K562 (cell line): ENCODE measurements around the gene FOXN1. TPM values are rescaled to one million over a fixed set of nuclear protein-coding genes. Genes with fewer than 3 reads are reported as not detected.

Experiments
- KLF10 ChIP-seq: fragments of 250-450 bp; sonication (Bioruptor Pico); IDR thresholded peaks from 2 replicates; pipeline ENCODE4 v1.6.1; 2021; ENCODE audit warnings: matching md5 sums
- NR3C1 ChIP-seq: sonication (generic); formaldehyde crosslinking; IDR thresholded peaks from 2 replicates; pipeline ENCODE4 v1.8.1; 2022; ENCODE audit warnings: missing genetic modification reagents
- PATZ1 ChIP-seq: fragments of 250-450 bp; sonication (Bioruptor Pico); IDR thresholded peaks from 2 replicates; pipeline ENCODE4 v1.5.0; 2020; ENCODE audit warnings: mild to moderate bottlenecking, borderline replicate concordance
- PCBP2 ChIP-seq: fragments of 200-400 bp; formaldehyde crosslinking; IDR thresholded peaks from 2 replicates; pipeline ENCODE4 v1.6.1; 2018; ENCODE audit warnings: low read length, low read depth, mild to moderate bottlenecking, moderate library complexity; ENCODE audit not compliant: poor library complexity, severe bottlenecking
- TFAM ChIP-seq: fragments of 250-450 bp; sonication (Bioruptor Pico); conservative IDR thresholded peaks from 2 replicates; pipeline ENCODE4 v1.5.0; 2021; ENCODE audit warnings: mild to moderate bottlenecking, moderate library complexity
- TOE1 ChIP-seq, 2 experiments: fragments of 450-650 bp in 1 of 2; sonication (generic) in 1 of 2; formaldehyde crosslinking in 1 of 2; IDR thresholded peaks; 2 replicates each; pipeline versions ENCODE4 v1.7.1 to v1.8.0; 2016 to 2022; ENCODE audit warnings: borderline replicate concordance in 2 of 2, mild to moderate bottlenecking in 2 of 2, antibody characterized with exemption in 1 of 2, inconsistent platforms in 1 of 2, low read depth in 1 of 2, missing genetic modification reagents in 1 of 2, moderate library complexity in 1 of 2
- WHSC1 ChIP-seq: IDR thresholded peaks from one replicate; pipeline ENCODE4 v1.6.1; 2012; ENCODE audit warnings: low read length, control low read depth, inconsistent platforms
- ZHX1 ChIP-seq: fragments of 150-350 bp; conservative IDR thresholded peaks from 2 replicates; pipeline ENCODE4 v1.6.1; 2014; ENCODE audit warnings: low read length
- polyA plus RNA-seq, 8 experiments: library from polyadenylated mRNA; depleted of rRNA in 4 of 8; stranded (reverse) in 5 of 8; unstranded in 3 of 8; fragments of >200 nt; fragmentation: Nextera tagmentation in 2 of 8; fragmentation: Illumina TruSeq in 1 of 8; extraction: Ambion mirVana in 2 of 8; extraction: Trizol in 1 of 8; gene quantifications; 2 replicates each; pipeline versions ENCODE4 v1.2.1 to v1.2.3, GENCODE V29; 2011 to 2014; ENCODE audit warnings: inconsistent platforms in 1 of 8, missing spikeins in 1 of 8
- total RNA-seq, 7 experiments: library from RNA; depleted of rRNA in 6 of 7; stranded (reverse); fragments of >200 nt in 6 of 7; fragmentation: Illumina TruSeq in 2 of 7; extraction: Trizol in 2 of 7; gene quantifications; 2 replicates each; pipeline versions ENCODE4 v1.2.1 to v1.2.3, GENCODE V29; 2011 to 2021; ENCODE audit warnings: low replicate concordance in 1 of 7
- TF ChIP-seq, protein P1 (sequence below): fragments of 200-600 bp; sonication (generic); IDR thresholded peaks from one replicate; pipeline ENCODE4 v1.6.1; 2012; ENCODE audit warnings: mild to moderate bottlenecking, low read depth, low read length, inconsistent platforms
- TF ChIP-seq, protein P2 (sequence below): sonication (generic); formaldehyde crosslinking; IDR thresholded peaks from 2 replicates; pipeline ENCODE4 v1.8.0; 2022; ENCODE audit warnings: mild to moderate bottlenecking, missing genetic modification reagents

FOXN1 gene
- total and polyA plus RNA-seq, 9 of the 15 experiments (the other 6 are each of a cell fraction or from before 2014, with no cell fraction given): not detected

- TF ChIP-seq PATZ1: no peak
- TF ChIP-seq TOE1 (IDR thresholded peaks at IDR 0.05; ENCODE audit: borderline replicate concordance): no peak; the same call in 1 of the 2 replicates
- no peak for TF ChIP-seq TOE1 (CRISPR knock-in tag; IDR thresholded peaks at IDR 0.05; ENCODE audit: borderline replicate concordance, low read depth)
- TF ChIP-seq, protein P1, sequence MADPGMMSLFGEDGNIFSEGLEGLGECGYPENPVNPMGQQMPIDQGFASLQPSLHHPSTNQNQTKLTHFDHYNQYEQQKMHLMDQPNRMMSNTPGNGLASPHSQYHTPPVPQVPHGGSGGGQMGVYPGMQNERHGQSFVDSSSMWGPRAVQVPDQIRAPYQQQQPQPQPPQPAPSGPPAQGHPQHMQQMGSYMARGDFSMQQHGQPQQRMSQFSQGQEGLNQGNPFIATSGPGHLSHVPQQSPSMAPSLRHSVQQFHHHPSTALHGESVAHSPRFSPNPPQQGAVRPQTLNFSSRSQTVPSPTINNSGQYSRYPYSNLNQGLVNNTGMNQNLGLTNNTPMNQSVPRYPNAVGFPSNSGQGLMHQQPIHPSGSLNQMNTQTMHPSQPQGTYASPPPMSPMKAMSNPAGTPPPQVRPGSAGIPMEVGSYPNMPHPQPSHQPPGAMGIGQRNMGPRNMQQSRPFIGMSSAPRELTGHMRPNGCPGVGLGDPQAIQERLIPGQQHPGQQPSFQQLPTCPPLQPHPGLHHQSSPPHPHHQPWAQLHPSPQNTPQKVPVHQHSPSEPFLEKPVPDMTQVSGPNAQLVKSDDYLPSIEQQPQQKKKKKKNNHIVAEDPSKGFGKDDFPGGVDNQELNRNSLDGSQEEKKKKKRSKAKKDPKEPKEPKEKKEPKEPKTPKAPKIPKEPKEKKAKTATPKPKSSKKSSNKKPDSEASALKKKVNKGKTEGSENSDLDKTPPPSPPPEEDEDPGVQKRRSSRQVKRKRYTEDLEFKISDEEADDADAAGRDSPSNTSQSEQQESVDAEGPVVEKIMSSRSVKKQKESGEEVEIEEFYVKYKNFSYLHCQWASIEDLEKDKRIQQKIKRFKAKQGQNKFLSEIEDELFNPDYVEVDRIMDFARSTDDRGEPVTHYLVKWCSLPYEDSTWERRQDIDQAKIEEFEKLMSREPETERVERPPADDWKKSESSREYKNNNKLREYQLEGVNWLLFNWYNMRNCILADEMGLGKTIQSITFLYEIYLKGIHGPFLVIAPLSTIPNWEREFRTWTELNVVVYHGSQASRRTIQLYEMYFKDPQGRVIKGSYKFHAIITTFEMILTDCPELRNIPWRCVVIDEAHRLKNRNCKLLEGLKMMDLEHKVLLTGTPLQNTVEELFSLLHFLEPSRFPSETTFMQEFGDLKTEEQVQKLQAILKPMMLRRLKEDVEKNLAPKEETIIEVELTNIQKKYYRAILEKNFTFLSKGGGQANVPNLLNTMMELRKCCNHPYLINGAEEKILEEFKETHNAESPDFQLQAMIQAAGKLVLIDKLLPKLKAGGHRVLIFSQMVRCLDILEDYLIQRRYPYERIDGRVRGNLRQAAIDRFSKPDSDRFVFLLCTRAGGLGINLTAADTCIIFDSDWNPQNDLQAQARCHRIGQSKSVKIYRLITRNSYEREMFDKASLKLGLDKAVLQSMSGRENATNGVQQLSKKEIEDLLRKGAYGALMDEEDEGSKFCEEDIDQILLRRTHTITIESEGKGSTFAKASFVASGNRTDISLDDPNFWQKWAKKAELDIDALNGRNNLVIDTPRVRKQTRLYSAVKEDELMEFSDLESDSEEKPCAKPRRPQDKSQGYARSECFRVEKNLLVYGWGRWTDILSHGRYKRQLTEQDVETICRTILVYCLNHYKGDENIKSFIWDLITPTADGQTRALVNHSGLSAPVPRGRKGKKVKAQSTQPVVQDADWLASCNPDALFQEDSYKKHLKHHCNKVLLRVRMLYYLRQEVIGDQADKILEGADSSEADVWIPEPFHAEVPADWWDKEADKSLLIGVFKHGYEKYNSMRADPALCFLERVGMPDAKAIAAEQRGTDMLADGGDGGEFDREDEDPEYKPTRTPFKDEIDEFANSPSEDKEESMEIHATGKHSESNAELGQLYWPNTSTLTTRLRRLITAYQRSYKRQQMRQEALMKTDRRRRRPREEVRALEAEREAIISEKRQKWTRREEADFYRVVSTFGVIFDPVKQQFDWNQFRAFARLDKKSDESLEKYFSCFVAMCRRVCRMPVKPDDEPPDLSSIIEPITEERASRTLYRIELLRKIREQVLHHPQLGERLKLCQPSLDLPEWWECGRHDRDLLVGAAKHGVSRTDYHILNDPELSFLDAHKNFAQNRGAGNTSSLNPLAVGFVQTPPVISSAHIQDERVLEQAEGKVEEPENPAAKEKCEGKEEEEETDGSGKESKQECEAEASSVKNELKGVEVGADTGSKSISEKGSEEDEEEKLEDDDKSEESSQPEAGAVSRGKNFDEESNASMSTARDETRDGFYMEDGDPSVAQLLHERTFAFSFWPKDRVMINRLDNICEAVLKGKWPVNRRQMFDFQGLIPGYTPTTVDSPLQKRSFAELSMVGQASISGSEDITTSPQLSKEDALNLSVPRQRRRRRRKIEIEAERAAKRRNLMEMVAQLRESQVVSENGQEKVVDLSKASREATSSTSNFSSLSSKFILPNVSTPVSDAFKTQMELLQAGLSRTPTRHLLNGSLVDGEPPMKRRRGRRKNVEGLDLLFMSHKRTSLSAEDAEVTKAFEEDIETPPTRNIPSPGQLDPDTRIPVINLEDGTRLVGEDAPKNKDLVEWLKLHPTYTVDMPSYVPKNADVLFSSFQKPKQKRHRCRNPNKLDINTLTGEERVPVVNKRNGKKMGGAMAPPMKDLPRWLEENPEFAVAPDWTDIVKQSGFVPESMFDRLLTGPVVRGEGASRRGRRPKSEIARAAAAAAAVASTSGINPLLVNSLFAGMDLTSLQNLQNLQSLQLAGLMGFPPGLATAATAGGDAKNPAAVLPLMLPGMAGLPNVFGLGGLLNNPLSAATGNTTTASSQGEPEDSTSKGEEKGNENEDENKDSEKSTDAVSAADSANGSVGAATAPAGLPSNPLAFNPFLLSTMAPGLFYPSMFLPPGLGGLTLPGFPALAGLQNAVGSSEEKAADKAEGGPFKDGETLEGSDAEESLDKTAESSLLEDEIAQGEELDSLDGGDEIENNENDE: no peak
- TF ChIP-seq, protein P2, sequence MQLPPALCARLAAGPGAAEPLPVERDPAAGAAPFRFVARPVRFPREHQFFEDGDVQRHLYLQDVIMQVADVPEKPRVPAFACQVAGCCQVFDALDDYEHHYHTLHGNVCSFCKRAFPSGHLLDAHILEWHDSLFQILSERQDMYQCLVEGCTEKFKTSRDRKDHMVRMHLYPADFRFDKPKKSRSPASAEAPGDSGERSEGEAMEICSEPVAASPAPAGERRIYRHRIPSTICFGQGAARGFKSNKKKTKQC (CRISPR knock-in tag): no peak
- TF ChIP-seq NR3C1 (CRISPR knock-in tag): no peak
- no peak for TF ChIP-seq KLF10 (CRISPR knock-in tag)
- no peak for TF ChIP-seq ZHX1
- no peak for TF ChIP-seq PCBP2
- TF ChIP-seq TFAM: no peak
- no peak for TF ChIP-seq WHSC1
These were observed 21.1 kb downstream of the FOXN1 start (continued) for GRCh38 chr17:28527181-28527681.
